LoVo (cell line): ENCODE measurements around the gene RCC2.

ENCODE experiments used
- DNase-seq: peaks from one replicate; pipeline ENCODE4 v3.0.0-alpha.2; 2016; ENCODE audit warnings: low spot score

Gene RCC2

DNA sequence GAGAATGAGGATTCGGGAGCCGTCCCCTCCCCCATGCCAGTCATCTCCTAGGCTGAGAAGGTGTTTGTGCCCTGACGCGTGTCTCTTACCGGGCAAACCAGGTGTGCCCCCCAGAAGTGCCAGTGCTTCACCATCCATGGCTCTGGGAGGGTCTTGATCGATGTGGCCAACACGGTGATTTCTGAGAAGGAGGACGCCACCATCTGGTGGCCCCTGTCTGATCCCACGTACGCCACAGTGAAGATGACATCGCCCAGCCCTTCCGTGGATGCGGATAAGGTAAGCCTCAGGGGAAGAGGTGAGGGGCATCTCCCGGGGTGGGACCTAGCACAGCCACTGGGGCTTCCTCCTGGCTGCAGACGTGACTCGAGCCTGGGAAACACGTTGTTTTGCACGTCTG lies 66.5 kb downstream of the RCC2 start:
- DNase-seq, result no peak

DNA sequence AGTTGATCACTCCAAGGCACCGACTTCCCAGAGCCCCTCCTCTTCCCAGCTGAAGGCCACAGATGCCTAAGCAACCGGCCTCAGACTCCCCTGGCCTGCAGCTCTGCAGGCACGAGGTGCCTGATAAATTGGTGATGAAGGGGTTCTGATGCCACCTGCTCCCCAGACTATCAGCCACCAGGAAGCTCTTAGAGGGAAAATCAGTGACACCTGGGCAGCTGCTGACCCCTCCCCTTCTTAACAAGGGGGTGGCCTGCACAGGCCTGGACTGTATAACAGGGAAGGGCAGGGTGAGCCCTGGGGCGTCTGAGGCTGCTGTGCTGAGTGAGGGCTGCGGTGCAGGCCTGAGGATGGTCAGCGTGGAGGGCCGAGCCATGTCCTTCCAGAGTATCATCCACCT lies 67.6 kb downstream of the RCC2 start, which contains the start of gene PADI6:
TSS of gene PADI6 (plus strand) at position 301 of the 400 bp plus-strand sequence. CDS start at position 351, 50 bp downstream.
- DNase-seq, result no peak

GRCh38 chr1:17370618-17371017 lies 68.9 kb downstream of the RCC2 start:
- DNase-seq, result no peak

- DNase-seq, result no peak
Measured at GRCh38 chr1:17369466-17369865, 70.0 kb downstream of the RCC2 start.

DNA sequence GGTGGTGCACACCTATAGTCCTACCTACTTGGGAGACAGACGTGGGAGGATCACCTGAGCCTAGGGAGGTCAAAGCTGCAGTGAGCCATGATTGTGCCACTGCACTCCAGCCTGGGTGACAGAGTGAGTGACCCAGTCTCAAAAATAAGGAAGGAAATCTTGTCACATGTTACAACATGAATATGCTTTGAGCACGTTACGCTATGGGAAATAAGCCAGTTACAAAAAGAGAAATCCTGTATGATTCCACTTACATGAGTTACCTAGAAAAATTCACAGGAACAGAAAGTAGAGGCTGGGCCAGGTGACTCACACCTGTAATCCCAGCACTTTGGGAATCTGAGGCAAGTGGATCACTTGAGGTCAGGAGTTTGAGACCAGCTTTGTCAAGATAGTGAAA lies 74.2 kb downstream of the RCC2 start:
- DNase-seq, result no peak

DNA sequence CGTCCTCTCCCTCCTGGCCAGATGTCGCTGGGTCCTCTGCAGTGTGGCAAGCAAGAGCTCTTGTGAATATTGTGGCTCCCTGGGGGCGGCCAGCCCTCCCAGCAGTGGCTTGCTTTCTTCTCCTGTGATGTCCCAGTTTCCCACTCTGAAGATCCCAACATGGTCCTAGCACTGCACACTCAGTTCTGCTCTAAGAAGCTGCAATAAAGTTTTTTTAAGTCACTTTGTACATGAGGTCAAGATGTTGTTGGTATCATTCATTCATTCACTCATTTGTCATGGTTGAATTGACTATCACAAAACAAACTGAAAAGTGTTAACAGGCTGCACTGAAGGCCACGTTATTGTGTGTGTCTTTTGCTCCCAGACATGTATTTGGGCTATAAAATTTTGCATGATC lies 75.7 kb downstream of the RCC2 start:
- no peak for DNase-seq

DNA sequence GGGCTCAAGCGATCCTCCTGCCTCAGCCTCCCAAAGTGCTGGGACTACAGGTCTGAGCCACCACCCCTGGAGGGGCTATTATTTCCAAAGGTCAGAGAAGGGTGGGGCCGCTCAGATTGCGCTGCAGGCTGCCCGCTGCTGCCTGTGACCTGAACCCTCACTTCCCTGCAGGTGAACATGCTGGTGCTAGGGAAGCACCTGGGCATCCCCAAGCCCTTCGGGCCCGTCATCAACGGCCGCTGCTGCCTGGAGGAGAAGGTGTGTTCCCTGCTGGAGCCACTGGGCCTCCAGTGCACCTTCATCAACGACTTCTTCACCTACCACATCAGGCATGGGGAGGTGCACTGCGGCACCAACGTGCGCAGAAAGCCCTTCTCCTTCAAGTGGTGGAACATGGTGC lies 76.1 kb downstream of the RCC2 start:
- DNase-seq, result no peak

- DNase-seq, result no peak
Measured at GRCh38 chr1:17361687-17362086, 77.8 kb downstream of the RCC2 start.

DNA sequence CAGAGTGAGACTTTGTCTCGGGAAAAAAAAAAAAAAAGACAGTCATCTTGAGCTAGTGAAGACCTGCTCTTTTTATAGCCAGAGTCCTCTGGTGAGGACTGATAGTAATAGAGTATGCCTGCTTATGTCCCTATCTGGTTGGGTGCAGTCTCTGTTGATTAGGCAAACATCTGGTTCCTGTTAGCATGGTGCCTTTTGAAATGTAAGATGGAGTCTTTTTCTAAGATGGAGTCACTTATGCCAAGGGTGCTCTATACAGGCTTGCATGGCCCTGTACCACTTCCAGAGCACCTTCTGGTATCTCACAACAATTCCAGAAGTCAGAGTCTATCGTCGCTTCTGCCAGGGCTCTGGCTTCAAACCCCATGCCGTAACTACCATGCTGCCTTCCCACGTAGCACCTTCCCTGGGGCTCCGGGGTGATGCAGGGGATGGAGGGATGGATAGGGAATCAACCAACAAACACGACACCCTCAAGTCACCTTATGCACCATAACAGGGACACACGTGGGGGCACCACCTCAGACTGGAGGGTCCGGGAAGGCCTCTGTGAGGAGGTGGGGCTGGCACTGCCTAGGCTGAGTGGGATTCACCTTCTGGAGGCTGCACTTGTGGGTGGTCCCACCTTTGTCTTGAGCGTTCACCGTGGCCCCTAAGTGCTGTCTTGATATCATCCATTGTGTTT lies 79.1 kb downstream of the RCC2 start:
- no peak for DNase-seq

GRCh38 chr1:17359808-17360207 lies 79.7 kb downstream of the RCC2 start:
- no peak for DNase-seq

GRCh38 chr1:17359031-17359430 lies 80.4 kb downstream of the RCC2 start:
- no peak for DNase-seq

DNA sequence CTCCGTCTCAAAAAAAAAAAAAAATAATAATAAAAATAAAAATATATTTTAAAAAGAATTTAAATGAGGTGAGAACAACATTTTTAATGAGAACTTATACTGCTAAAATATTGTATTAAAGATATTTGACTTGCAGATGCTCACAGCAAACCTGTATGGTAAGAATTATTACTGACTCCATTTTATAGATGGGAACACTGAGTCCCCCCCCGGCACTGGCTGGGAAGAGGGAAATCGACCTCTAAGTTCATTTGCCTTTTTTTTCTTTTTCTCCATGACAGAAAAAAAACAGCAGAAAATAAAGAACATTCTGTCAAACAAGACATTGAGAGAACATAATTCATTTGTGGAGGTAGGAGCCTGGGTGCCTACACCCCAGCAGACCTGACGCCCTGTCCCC lies 80.9 kb downstream of the RCC2 start:
- no peak for DNase-seq
